HEK293T (cell line): Measurements from ENCODE around the gene SCAF8.

Experiments
- CTCF ChIA-PET: fragments of 350-600 bp; formaldehyde crosslinking; extraction: SDS; loops from one replicate; lab custom pipeline; 2021; ENCODE audit warnings: antibody characterized with exemption, inconsistent platforms; lab: Yijun Ruan, JAX
- POLR2A ChIA-PET: fragments of 350-600 bp; formaldehyde crosslinking; extraction: SDS; loops from one replicate; lab custom pipeline; 2020; ENCODE audit warnings: antibody characterized with exemption, inconsistent platforms; lab: Yijun Ruan, JAX
- DNase-seq: peaks from one replicate; pipeline ENCODE4 v3.0.0; 2012; ENCODE audit warnings: mixed read lengths; ENCODE audit errors: extremely low spot score
- ARNT ChIP-seq: fragments of 450-650 bp; IDR thresholded peaks from 2 replicates; pipeline ENCODE4 v1.6.1; 2017; ENCODE audit warnings: mild to moderate bottlenecking
- BHLHE40 ChIP-seq: fragments of 450-650 bp; IDR thresholded peaks from 2 replicates; pipeline ENCODE4 v1.6.1; 2016; ENCODE audit warnings: mild to moderate bottlenecking, moderate library complexity, borderline replicate concordance
- CTBP1 ChIP-seq: fragments of 450-650 bp; IDR thresholded peaks from 2 replicates; pipeline ENCODE4 v1.6.1; 2016; ENCODE audit warnings: borderline replicate concordance
- ELF4 ChIP-seq: fragments of 450-650 bp; IDR thresholded peaks from 2 replicates; pipeline ENCODE4 v1.6.1; 2017; ENCODE audit warnings: antibody characterized with exemption
- FOXA1 ChIP-seq: fragments of 450-650 bp; IDR thresholded peaks from 2 replicates; pipeline ENCODE4 v1.6.1; 2016; ENCODE audit warnings: mild to moderate bottlenecking
- FOXK2 ChIP-seq: fragments of 450-650 bp; IDR thresholded peaks from 2 replicates; pipeline ENCODE4 v1.6.1; 2016; ENCODE audit warnings: mild to moderate bottlenecking
- FOXM1 ChIP-seq: fragments of 450-650 bp; IDR thresholded peaks from 2 replicates; pipeline ENCODE4 v1.6.1; 2017; ENCODE audit warnings: mild to moderate bottlenecking, borderline replicate concordance
- HDGF ChIP-seq: fragments of 450-650 bp; IDR thresholded peaks from 2 replicates; pipeline ENCODE4 v1.6.1; 2017; ENCODE audit warnings: antibody characterized with exemption, borderline replicate concordance
- L3MBTL2 ChIP-seq: fragments of 450-650 bp; conservative IDR thresholded peaks from 2 replicates; pipeline ENCODE4 v1.6.1; 2016; ENCODE audit warnings: mild to moderate bottlenecking
- LEF1 ChIP-seq: fragments of 450-650 bp; IDR thresholded peaks from 2 replicates; pipeline ENCODE4 v1.6.1; 2017; ENCODE audit warnings: mild to moderate bottlenecking, borderline replicate concordance
- NFRKB ChIP-seq: fragments of 450-650 bp; IDR thresholded peaks from 2 replicates; pipeline ENCODE4 v1.6.1; 2016; ENCODE audit warnings: mild to moderate bottlenecking, moderate library complexity
- SP1 ChIP-seq: fragments of 450-650 bp; IDR thresholded peaks from 2 replicates; pipeline ENCODE4 v1.6.1; 2017
- SUZ12 ChIP-seq: fragments of 450-650 bp; IDR thresholded peaks from 2 replicates; pipeline ENCODE4 v1.6.1; 2016; ENCODE audit warnings: mild to moderate bottlenecking
- TARDBP ChIP-seq: fragments of 450-650 bp; IDR thresholded peaks from 2 replicates; pipeline ENCODE4 v1.6.1; 2016
- ZNF384 ChIP-seq: fragments of 450-650 bp; IDR thresholded peaks from 2 replicates; pipeline ENCODE4 v1.6.1; 2016
- TF ChIP-seq, protein P1 (sequence below): fragments of 450-650 bp; IDR thresholded peaks from 2 replicates; pipeline ENCODE4 v1.6.1; 2016

SCAF8 gene

DNA sequence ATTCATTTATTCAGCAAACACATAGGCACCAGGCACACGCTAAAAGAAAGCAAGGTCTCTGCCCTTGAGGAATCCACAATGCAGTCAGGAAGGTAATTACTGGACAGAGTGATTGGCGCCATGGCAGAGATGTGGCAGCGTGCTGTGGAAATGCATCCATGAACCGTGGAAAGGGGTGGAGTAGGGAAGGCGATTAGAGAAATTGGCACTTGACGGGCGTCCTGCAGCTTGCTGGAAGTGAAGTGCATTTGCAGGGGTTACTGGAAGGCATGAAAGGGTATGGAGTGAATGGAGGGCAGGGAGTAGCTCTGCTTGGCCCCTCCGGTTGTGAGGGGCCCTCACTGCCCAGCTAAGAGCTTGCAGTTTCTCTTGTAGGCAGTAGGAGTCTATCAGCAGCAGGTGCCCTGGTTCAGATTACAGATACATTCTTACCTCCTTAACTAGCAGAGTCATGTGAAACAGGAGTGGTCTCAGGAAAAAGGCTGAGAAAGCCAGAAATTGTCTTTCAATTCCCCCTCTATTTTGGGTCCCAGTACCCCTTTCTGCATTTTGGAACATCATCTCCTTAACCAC lies 139.4 kb downstream of the SCAF8 start:
- no peak for DNase-seq
- POLR2A ChIA-PET, result no interaction called here

DNA sequence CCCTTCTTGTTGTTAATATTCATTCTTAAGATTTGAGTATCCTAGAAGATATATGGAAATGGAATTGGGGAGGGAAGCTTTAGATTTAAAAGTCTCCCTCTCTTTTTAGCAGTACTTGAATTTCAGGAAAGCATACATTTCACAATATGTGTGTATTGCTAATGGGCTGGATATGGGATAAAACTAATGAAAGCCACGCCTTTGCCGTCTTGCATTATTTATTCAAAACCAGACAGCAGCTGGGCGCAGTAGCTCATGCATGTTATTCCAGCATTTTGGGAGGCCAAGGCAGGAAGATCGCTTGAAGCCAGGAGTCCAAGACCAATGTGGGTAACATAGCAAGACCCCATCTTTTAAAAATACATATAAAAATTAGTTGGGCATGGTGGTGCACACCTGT lies 140.3 kb downstream of the SCAF8 start:
- POLR2A ChIA-PET, result no interaction called here
- DNase-seq, result no peak
- CTCF ChIA-PET, result no interaction called here
- TF ChIP-seq HDGF (no peak), NFRKB (no peak), L3MBTL2 (no peak), SP1 (no peak), ZNF384 (no peak), FOXK2 (no peak), SUZ12 (no peak), BHLHE40 (no peak), CTBP1 (no peak), ELF4 (no peak), TARDBP (no peak), LEF1 (no peak), FOXM1 (no peak), ARNT (no peak), FOXA1 (no peak)
- TF ChIP-seq, protein P1, sequence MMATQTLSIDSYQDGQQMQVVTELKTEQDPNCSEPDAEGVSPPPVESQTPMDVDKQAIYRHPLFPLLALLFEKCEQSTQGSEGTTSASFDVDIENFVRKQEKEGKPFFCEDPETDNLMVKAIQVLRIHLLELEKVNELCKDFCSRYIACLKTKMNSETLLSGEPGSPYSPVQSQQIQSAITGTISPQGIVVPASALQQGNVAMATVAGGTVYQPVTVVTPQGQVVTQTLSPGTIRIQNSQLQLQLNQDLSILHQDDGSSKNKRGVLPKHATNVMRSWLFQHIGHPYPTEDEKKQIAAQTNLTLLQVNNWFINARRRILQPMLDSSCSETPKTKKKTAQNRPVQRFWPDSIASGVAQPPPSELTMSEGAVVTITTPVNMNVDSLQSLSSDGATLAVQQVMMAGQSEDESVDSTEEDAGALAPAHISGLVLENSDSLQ, result no peak

More for the DNA sequence above, 139.4 kb downstream of the SCAF8 start:
- CTCF ChIA-PET, result interaction anchor here (0.6 kb wide), 2 partner anchors 305 to 830 kb away, joined by 3 read pairs; no protein-coding TSS in a partner anchor
- no peak for TF ChIP-seq FOXK2
- TF ChIP-seq BHLHE40, result no peak
- no peak for TF ChIP-seq LEF1
- no peak for TF ChIP-seq SUZ12
- TF ChIP-seq ARNT, result no peak
- TF ChIP-seq NFRKB, result no peak
- no peak for TF ChIP-seq FOXA1
- TF ChIP-seq L3MBTL2, result no peak
- TF ChIP-seq FOXM1, result no peak
- TF ChIP-seq, protein P1, result no peak
- no peak for TF ChIP-seq CTBP1
- no peak for TF ChIP-seq HDGF

DNA sequence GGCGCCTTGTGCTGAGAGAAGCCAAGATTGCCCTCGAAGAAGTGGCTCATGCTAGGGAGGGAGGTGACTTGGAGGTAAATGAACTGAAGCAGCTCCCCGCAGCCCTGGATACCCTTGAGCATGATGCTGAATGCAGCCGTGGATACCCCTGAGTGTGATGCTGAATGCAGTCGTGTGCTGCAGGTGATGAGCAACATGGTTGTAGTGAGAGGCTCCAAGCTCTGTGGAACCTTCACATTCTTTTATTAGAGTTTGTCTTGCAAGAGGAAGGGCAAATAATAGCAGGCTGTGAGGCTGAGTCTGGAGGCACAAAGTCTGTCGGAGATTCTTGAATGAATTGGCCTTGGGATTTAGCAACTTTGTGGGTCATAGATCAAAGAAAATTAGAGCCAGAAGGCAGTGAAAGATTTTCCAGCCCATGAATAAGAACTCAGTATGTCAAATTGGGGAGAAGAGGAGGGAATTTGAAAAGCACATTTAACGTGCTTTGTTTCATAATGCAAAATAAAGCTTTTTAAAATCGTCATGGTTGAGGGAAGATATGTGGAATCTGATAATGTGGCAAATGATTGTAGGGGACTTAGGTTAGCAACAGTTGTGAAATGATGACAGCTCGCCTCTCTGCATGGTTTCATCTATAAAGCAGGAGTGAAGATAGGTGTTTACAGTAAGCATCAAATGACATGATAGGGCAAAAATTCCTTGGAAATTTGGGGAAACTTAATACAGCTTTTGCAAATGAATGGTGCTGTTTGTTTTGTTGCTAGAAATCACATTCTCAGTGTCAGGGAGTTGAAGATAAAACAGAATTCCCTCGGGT lies 141.8 kb downstream of the SCAF8 start:
- DNase-seq, result no peak
- ChIA-PET CTCF (interaction anchor here (0.6 kb wide), 1 partner anchor 304 kb away, joined by 3 read pairs; no protein-coding TSS in a partner anchor), POLR2A (no interaction called here)
- TF ChIP-seq TARDBP (no peak), SP1 (no peak), CTBP1 (0 out of 2 replicates have a peak, but pooled peaks have one; percentile 24), FOXA1 (no peak), ELF4 (no peak)

DNA sequence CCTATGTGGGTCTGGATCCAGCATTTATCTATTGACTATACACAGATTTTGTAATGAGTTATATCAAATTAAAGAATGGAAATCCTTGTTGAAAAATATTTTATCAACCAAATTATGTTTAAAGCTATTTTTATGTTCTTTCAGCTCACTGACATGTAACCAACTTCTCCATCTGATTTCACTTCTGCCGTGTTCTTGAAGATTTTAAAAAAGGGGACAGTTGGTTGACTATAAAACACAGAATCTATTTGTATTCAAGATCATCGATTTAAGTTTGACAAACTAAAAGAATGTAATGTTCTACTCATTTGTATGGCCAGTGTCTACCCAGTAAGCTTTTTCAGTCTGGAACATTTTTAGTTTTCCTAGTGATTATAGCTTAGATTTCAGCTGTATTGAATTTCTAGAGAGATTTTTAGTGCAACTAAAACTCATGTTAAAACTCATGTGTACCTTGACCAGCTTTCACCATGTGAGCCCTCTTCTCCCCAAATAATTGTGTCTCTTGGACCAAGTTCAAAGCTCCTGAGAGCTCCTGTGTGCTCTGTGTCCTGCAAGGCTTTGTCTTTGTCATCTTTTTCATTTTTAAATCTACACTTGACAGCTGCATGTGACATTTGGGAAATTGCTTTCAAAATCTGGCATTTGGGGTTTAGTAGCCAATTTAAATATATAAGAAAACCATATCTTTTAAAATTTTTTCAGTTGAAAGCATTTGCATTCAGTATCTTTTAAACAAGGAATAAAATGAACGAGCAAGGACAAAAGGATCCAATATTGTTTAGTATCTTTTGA lies 143.5 kb downstream of the SCAF8 start:
- POLR2A ChIA-PET, result no interaction called here

DNA sequence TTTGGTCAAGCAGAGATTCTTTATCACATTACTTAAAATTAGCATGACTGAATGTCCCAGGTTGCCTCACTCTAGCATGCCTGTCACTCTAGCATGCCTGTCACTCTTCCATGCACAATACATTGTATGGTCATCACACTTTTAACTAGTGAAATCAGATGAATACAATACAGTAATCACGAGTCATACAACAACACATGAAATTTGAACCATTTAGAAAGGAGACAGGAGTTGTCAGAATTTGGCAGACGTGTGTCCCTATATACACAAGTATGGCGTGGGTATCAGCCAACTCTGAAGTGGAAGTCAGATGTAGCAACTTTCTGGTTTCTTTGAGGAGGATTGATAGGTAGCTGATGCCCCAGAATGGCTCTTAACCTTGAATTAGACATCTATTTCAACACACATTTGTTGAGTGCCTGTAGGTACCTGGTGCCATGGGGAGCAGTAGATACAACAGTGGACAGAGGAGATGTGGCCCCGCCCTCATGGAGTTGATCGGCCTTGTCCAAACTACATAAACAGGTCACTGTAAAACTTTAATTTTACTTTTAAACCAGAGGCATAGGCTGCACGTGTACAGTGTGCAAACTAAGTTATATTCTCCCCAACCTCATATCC lies 145.8 kb downstream of the SCAF8 start:
- no peak for TF ChIP-seq ELF4
- no peak for TF ChIP-seq CTBP1
- TF ChIP-seq, protein P1, result peak; percentile 35; the same call in 1 of the 2 replicates
- no peak for DNase-seq
- CTCF ChIA-PET, result no interaction called here
- POLR2A ChIA-PET, result no interaction called here

More for the DNA sequence above, 143.5 kb downstream of the SCAF8 start:
- TF ChIP-seq ZNF384, result no peak
- no peak for TF ChIP-seq SP1
- TF ChIP-seq FOXK2, result no peak
- no peak for TF ChIP-seq NFRKB
- CTCF ChIA-PET, result interaction anchor here (0.7 to 1.0 kb wide), 2 partner anchors 8 to 201 kb away, joined by 3 read pairs; no protein-coding TSS in a partner anchor
- DNase-seq, result no peak

DNA sequence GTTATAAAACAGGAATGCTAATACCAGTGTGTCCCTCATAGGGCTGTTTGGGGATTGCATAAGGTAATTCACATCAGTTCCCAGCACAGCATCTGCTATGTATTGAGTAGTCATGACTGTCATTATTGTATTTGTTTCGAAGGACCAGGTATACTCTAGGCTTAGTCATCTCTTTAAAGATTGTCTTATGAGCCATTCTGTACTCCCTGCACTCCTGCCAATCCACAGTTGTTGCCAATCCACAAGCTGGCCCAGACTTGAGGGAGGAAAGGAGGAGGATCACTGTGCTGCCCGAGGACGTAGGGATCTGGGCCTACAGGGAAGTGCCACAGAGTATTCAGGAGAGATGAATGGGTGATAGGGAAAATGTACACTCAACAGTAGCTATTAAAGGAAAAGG lies 148.9 kb downstream of the SCAF8 start:
- TF ChIP-seq ARNT, result no peak
- no peak for TF ChIP-seq LEF1
- TF ChIP-seq FOXK2, result no peak
- no peak for TF ChIP-seq NFRKB
- TF ChIP-seq ELF4, result no peak
- POLR2A ChIA-PET, result no interaction called here
- DNase-seq, result no peak
- CTCF ChIA-PET, result interaction anchor here (0.7 kb wide), 1 partner anchor 14 kb away, joined by 3 read pairs; no protein-coding TSS in a partner anchor
